C4-2B (cell line): ENCODE measurements around the gene KRTAP5-5.

ENCODE experiments used
- H3K27ac ChIP-seq: fragments of 450-650 bp; 2 replicates; pipeline ENCODE4 v1.5.1; 2017
- ZFX ChIP-seq: fragments of 450-650 bp; IDR thresholded peaks from 2 replicates; pipeline ENCODE4 v1.6.1; 2017
- TF ChIP-seq, protein P1 (sequence below): fragments of 450-650 bp; conservative IDR thresholded peaks from 2 replicates; pipeline ENCODE4 v1.5.1; 2017; ENCODE audit warnings: mild to moderate bottlenecking

KRTAP5-5 gene

DNA sequence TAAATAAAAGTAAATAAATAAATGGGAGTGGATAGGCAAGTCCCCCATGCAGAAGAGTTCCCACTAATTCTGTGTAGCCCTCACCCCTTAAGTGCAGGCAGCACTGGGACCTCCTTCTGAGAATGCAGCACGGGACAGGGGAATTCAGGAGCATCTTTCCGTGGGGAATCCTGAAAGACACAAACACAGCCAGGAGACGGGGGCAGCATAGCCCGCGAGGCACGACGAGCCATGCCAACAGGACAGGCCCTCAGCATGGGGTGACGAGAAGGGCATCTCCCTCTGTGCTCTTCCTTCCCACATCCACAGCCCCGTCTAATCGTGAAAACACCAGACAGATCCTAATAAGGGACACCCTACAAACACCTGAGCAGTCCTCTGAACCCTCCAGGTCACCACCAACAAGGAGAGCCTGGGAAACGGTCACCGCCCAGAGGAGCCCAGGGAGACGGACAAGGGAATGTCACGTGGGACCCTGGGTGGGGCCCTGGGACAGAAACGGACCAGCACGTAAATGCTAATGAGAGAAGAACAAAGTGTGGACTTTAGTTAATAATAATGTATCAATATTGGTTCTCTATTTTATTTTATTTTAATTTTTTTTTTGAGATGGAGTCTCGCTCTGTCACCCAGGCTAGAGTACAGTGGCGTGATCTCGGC is 6.8 kb downstream of the KRTAP5-5 start:
- TF ChIP-seq, protein P1, sequence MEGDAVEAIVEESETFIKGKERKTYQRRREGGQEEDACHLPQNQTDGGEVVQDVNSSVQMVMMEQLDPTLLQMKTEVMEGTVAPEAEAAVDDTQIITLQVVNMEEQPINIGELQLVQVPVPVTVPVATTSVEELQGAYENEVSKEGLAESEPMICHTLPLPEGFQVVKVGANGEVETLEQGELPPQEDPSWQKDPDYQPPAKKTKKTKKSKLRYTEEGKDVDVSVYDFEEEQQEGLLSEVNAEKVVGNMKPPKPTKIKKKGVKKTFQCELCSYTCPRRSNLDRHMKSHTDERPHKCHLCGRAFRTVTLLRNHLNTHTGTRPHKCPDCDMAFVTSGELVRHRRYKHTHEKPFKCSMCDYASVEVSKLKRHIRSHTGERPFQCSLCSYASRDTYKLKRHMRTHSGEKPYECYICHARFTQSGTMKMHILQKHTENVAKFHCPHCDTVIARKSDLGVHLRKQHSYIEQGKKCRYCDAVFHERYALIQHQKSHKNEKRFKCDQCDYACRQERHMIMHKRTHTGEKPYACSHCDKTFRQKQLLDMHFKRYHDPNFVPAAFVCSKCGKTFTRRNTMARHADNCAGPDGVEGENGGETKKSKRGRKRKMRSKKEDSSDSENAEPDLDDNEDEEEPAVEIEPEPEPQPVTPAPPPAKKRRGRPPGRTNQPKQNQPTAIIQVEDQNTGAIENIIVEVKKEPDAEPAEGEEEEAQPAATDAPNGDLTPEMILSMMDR = no peak
- no peak for TF ChIP-seq ZFX

DNA sequence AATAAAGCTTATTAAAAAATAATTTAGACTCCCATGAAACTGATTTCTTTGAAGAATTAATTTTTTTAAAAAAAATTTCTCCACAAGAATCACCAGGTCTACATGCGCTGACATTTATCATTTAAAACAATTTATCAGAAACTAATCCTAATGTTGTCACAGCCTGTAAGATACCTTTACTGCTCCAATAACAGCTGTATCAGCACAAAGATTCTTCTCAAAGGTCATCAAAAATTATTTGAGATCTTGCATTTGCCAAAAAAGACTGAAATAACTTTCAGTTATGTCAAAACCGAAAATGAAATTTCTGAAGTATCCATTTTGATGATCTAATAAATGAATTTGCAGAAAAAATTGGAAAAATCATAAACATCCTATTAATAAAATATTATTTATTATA is 8.1 kb downstream of the KRTAP5-5 start:
- no peak overlapping the region for H3K27ac ChIP-seq
- TF ChIP-seq ZFX = no peak
- TF ChIP-seq, protein P1 = no peak

More for the DNA sequence above, 6.8 kb downstream of the KRTAP5-5 start:
- no peak overlapping the region for H3K27ac ChIP-seq

DNA sequence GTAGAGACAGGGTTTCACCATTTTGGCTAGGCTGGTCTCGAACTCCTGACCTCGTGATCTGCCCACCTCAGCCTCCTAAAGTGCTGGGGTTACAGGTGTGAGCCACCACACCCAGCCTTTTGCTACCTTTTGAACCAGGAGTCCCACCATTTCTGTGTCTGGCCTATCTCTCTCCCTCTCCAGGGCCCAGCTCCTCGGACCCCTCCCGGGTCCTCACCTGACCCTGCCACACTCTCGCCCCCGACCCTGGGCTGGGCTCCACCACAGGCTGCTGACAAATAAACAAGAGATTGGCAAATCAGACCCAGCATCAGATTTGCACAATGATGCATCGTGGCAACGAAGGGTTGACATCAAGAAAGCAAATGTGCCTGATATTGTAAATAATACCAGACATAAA is 8.8 kb downstream of the KRTAP5-5 start:
- H3K27ac ChIP-seq = no peak overlapping the region
- TF ChIP-seq ZFX = no peak
- TF ChIP-seq, protein P1 = no peak

DNA sequence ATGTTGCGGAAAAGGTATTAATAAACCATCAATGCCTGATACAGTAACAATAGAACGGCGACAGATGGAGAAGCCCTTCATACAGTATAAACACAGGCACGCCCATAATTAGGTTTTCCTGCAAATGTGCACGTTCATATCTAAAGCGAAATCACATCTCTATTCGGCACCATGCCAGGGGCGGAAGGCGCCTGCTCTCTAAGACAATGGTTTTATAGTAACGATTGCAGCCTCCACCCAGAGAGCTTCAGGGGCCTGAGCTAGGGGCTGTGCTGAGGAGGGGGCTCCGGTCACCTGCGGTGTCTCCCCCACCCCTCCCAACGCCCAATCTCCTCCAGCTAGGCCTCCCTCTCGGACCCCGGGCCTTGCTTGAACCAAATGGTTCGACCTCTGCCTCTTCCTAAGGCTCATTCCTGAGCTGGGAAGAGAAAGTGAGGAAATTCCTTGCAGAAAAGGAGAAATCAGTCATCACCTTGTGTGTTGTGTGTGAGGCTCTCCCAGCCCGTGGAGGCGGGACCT is 9.6 kb downstream of the KRTAP5-5 start:
- no peak overlapping the region for H3K27ac ChIP-seq
- TF ChIP-seq ZFX = no peak
- TF ChIP-seq, protein P1 = no peak

DNA sequence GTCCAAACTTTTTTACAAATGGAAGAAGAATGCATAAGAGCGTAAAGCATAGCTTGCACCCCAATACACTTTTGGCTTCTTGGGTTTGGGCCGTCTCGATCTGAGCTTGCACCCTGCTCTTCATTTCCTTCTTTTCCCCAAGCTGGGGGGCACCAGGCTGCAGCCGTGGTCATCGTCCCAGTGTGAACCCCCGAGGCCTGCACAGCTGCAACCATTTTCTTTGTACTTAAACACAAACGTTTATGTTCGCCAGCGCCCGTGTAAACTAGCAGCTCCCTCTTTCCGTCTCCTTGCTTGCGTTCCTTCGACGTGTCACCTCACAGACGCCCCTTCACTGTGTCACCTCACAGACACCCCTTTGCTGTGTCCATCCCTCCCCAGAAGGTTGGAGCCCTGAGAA is 10.1 kb downstream of the KRTAP5-5 start:
- H3K27ac ChIP-seq = no peak overlapping the region
- TF ChIP-seq ZFX = no peak
- TF ChIP-seq, protein P1 = no peak

DNA sequence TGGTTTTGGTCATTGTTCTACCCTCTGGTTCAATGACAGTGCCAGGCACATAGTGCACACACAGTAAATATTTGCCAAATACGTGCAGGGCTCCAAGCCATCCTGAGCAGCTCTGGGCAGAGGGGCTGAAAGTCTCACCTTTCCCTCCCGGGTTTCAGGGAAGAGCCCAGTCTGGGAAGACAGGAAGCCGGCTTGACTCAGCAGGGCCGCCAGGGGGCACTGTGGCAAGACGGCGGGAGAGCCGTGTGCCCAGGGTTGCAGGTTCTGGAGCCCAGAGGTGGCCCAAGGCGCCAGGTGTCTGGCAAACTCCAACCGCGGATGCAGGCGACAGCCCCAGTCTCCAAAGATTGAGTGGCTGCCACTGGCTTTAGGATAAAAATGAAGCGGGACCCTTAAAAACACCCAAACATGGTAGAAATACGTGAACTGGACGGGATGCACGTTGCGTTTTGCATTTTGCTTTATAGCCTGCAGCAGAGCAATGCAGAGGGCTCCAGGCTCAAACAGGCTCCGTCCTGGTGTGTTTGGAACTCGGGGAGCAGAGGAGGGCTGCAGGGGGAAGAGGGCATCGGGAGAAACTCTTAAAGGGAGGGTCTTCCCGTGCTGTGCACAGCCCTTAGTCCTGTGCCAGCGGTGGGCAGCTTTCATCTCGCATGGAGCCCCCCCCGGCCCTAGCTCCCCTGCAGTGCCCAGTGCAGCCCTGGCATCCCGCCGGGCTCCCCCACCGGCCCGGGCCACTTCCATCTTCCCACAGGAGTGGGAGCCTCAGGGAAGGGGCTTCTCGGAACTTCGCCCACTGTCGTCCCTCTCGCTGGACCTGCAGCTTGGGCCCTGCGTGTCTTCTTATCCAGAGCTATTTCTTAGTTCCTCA is 10.7 kb downstream of the KRTAP5-5 start:
- TF ChIP-seq ZFX = no peak
- TF ChIP-seq, protein P1 = peak; percentile 98

DNA sequence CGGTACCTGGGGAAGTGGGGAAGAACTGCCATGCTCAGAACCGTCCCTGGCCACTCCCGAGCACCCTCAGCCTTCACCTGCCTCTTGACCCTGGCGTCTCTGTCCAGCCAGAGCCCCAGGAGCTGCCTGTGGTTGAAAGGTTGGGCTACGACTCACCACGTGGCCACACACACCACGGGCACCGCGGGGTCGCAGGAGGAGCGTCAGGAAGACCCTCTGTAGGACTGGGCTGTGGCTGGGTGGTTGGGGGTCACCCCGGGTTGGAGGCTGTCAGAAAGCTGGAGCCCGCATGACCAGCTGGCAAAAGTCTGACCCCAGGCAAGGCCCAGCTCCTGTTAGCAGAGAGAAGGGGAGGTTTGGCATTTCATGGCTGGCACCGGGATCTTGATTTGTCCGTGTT is 11.5 kb downstream of the KRTAP5-5 start:
- TF ChIP-seq ZFX = no peak
- TF ChIP-seq, protein P1 = no peak
- H3K27ac ChIP-seq = no peak overlapping the region

More for the DNA sequence above, 10.7 kb downstream of the KRTAP5-5 start:
- no peak overlapping the region for H3K27ac ChIP-seq
